Lower leg skin (tissue), 3 donors: Measurements from ENCODE around the gene PRDM16.

Source experiments
- CTCF ChIP-seq, 3 donors: fragments of 450-650 bp; IDR thresholded peaks; one replicate each; pipeline ENCODE4 v1.5.1; 2016; ENCODE audit warnings: antibody characterized with exemption in 3 of 3, mild to moderate bottlenecking in 3 of 3, moderate library complexity in 2 of 3
- POLR2A ChIP-seq, 2 donors: fragments of 450-650 bp; IDR thresholded peaks; one replicate each; pipeline ENCODE4 v1.6.1; 2016 to 2017; ENCODE audit warnings: antibody characterized with exemption in 2 of 2, mild to moderate bottlenecking in 1 of 2, moderate library complexity in 1 of 2

DNA sequence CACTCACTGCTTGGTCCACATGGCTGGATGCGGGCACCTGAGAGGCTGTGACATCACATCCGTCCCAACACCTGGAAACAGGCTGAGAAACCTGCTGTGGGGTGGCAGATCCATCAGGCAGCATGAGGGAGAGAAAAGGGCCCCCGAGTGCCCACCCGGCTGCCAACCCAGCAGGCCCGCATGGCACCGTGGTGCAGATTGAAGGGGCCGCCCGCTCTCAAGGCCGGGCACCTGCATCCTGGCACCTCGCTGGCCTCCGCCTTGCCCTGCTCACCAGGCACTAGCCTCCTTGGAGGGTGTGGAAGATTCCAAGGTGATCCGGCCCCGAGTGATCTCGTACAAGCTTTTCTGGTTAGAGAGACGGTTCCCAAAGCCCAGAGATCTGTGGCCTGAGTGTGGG is 110.5 kb downstream of the PRDM16 start:
- TF ChIP-seq POLR2A (IDR thresholded peaks at IDR 0.05) (no peak), CTCF (IDR thresholded peaks at IDR 0.05) (no peak)
